ENCODE measurements around the gene FOXD2. TPM values are rescaled to one million over a fixed set of nuclear protein-coding genes. Genes with fewer than 3 reads are reported as not detected.

Gene FOXD2
- total RNA-seq, 2 experiments from 2014 or later = 0.11 to 0.18 TPM

DNA sequence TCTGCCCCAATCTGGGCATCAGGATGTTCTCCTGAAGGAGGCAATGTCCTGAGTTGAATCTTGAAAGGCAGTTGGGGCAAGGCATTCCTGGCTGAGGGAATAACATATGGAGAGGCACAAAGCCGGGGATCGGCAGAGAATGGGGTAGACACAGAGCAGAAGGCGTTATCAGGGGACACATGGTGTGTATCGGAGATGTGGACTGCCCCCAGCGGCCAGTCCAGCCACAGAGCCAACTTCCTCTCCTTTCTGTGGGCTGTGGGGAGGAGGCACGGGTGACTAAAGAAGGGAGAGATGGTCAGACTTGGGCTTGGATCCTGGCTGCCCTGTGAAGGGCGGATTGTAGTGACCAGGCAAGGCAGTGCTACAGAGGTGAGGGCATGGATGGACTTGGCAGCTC, 32.1 kb downstream of the FOXD2 start:
- no peaks in the 10 kb centered on the region for H3K36me3 Mint-ChIP-seq (ENCODE audit: low read depth)
- DNase-seq (no peak), ATAC-seq (no peak)
- no peak overlapping the region for H3K4me3 Mint-ChIP-seq
- ChIA-PET CTCF (no interaction called here), POLR2A (no interaction called here)
- H3K9me3 Mint-ChIP-seq = no peaks in the 10 kb centered on the region
- peaks cover 16% of the 10 kb centered on the region for H3K27me3 Mint-ChIP-seq
- intact Hi-C loops (cut with micrococcal nuclease) = no loop called here
- no peaks in the 10 kb centered on the region for H3K4me1 Mint-ChIP-seq (ENCODE audit: low read depth)
- TF ChIP-seq, protein P1, sequence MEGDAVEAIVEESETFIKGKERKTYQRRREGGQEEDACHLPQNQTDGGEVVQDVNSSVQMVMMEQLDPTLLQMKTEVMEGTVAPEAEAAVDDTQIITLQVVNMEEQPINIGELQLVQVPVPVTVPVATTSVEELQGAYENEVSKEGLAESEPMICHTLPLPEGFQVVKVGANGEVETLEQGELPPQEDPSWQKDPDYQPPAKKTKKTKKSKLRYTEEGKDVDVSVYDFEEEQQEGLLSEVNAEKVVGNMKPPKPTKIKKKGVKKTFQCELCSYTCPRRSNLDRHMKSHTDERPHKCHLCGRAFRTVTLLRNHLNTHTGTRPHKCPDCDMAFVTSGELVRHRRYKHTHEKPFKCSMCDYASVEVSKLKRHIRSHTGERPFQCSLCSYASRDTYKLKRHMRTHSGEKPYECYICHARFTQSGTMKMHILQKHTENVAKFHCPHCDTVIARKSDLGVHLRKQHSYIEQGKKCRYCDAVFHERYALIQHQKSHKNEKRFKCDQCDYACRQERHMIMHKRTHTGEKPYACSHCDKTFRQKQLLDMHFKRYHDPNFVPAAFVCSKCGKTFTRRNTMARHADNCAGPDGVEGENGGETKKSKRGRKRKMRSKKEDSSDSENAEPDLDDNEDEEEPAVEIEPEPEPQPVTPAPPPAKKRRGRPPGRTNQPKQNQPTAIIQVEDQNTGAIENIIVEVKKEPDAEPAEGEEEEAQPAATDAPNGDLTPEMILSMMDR (IDR thresholded peaks at IDR 0.05) = no peak
- H3K27ac Mint-ChIP-seq = no peak overlapping the region

DNA sequence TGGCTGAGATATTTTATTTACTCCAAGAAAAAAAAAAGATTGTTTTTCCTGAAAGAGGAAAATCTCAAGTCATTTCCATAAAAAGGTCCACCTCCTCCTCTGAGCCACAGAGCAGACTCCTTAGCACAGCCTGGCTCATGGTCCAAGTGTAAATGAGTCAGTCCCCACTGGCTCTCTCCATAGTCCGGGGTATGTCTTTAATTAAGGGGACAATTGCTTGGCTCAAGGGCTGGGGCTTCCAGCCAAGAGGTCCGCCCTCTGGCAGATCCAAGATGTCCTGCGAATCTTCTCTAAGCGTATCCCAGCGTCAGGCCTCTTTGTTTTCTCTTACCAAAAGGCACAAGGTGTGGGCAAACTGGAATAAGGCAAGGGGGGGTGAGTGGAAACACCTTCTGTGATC, 33.3 kb downstream of the FOXD2 start:
- Mint-ChIP-seq H3K4me3 (no peak overlapping the region), H3K27ac (no peak overlapping the region), H3K36me3 (ENCODE audit: low read depth) (no peaks in the 10 kb centered on the region), H3K9me3 (no peaks in the 10 kb centered on the region), H3K27me3 (peaks cover 17% of the 10 kb centered on the region), H3K4me1 (ENCODE audit: low read depth) (no peaks in the 10 kb centered on the region)
- intact Hi-C loops (cut with micrococcal nuclease) = no loop called here
- CTCF ChIA-PET = no interaction called here
- ATAC-seq = no peak
- POLR2A ChIA-PET = no interaction called here
- TF ChIP-seq, protein P1 (IDR thresholded peaks at IDR 0.05) = no peak
- DNase-seq = no peak

DNA sequence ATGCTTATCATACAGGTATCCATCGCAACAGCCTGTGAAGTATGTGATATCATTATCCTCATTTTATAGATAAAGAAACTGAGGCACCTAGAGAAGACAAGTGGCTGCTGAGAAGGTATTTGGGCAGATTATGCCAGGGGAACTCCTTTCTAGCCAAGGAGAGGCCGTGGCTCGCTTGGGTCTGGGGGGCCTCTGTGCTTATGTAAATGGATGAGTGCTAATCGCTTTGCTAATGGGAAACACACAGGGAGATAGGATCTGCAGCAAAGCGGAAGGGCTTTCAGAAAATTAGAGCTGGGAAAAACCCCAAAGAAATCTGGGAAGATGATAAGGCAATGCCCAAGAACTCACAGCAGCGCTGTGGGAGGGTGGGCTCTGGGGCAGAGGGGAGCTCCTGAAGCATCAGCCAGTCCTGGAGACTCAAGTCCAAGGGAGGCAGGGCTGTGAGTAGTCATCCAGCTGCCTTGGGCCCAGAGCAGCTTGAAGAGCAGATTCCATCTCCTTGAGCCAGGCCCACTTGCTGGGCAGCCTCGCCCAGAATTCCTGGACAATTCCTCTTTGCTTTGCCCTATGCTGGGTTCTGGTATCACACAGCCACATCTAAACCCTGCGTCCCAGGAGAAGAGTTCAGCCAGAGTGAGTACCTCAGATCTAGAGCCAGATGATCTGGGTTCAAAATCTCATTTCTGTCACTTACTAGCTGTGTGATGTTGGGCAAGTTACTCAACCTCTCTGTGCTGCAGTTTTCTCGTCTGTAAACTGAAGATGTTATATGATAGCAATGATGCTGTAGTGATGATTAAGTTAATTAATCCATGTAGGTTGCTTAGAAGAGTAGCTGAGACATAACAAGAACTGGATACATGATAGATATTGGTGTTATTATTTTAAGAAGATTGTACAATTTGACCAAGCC, 36.7 kb downstream of the FOXD2 start:
- Mint-ChIP-seq H3K9me3 (no peaks in the 10 kb centered on the region), H3K4me1 (ENCODE audit: low read depth) (no peaks in the 10 kb centered on the region), H3K36me3 (ENCODE audit: low read depth) (no peaks in the 10 kb centered on the region), H3K27ac (no peak overlapping the region), H3K27me3 (peaks cover 13% of the 10 kb centered on the region), H3K4me3 (no peak overlapping the region)
- DNase-seq (no peak), ATAC-seq (no peak)
- intact Hi-C loops (cut with micrococcal nuclease) = no loop called here
- TF ChIP-seq, protein P1 (IDR thresholded peaks at IDR 0.05) = no peak
- ChIA-PET CTCF (interaction anchor here (1.5 kb wide), 1 partner anchor 15 kb away, joined by 3 read pairs; no protein-coding TSS in a partner anchor), POLR2A (no interaction called here)

DNA sequence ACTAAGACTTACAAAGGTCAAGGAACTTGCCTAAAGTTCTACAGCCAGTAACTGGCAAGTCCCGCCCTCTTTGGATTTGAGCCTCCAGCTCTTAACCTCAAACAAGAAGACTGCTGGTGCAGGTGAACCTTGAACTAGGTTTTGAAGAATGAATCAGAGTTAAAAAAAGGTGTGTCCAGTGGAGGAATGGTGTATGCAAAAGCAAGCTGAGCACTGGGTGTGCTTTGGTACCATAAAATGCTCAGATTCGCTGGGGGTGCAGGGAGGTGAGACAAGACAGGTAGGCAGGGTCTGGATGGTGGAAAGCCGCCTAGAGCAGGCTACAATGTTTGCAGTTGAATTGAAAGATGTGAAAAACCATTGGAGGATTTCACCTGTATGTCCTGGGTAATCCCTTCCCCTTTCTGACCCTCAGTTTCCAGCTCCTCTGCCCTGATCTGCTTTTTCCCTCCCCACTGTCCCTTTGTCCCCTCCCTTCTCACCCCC, 39.8 kb downstream of the FOXD2 start:
- ATAC-seq (no peak), DNase-seq (no peak)
- intact Hi-C loops (cut with micrococcal nuclease) = no loop called here
- H3K27me3 Mint-ChIP-seq = peaks cover 17% of the 10 kb centered on the region
- CTCF ChIA-PET = no interaction called here
- no peaks in the 10 kb centered on the region for H3K36me3 Mint-ChIP-seq (ENCODE audit: low read depth)
- POLR2A ChIA-PET = no interaction called here
- TF ChIP-seq, protein P1 (IDR thresholded peaks at IDR 0.05) = no peak
- no peak overlapping the region for H3K27ac Mint-ChIP-seq
- H3K4me1 Mint-ChIP-seq (ENCODE audit: low read depth) = no peaks in the 10 kb centered on the region
- H3K9me3 Mint-ChIP-seq = no peaks in the 10 kb centered on the region
- H3K4me3 Mint-ChIP-seq = no peak overlapping the region

DNA sequence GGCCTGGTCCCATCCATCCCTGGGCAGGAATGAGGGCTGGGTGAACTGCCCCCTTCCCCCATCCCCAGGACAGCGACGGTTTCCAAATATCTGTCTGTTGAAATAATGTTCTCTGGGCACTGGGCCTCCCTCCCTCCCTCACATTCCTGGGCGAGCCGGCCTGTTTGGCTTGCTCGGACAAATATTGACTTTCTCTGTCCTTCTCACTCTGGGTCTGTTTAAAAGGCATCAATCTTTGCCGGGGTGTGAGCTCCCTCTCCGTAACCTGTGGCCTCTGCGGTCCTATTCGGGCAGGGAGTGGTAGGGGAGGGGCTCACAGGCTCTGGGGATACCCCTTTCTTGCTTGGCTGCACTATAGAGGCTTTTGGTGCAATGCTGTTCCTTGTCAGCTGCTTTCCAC, 40.2 kb downstream of the FOXD2 start:
- ATAC-seq (no peak), DNase-seq (no peak)
- CTCF ChIA-PET = no interaction called here
- no peak overlapping the region for H3K27ac Mint-ChIP-seq
- no peaks in the 10 kb centered on the region for H3K36me3 Mint-ChIP-seq (ENCODE audit: low read depth)
- TF ChIP-seq, protein P1 (IDR thresholded peaks at IDR 0.05) = no peak
- no peaks in the 10 kb centered on the region for H3K4me1 Mint-ChIP-seq (ENCODE audit: low read depth)
- H3K4me3 Mint-ChIP-seq = no peak overlapping the region
- peaks cover 18% of the 10 kb centered on the region for H3K27me3 Mint-ChIP-seq
- no peaks in the 10 kb centered on the region for H3K9me3 Mint-ChIP-seq
- intact Hi-C loops (cut with micrococcal nuclease) = no loop called here
- POLR2A ChIA-PET = no interaction called here
